ENCODE results near the gene ADAM22. TPM values are rescaled to one million over a fixed set of nuclear protein-coding genes. Genes with fewer than 3 reads are reported as not detected.

Gene ADAM22
- total and polyA plus RNA-seq, 10 of the 15 experiments (the other 5 are each of a cell fraction or from before 2014, with no cell fraction given) = 1.4 to 24.5 (median 7.6) TPM

GRCh38 chr7:88217675-88218428 is 283.8 kb downstream of the ADAM22 start (continued):
- TF ChIP-seq, protein P1, sequence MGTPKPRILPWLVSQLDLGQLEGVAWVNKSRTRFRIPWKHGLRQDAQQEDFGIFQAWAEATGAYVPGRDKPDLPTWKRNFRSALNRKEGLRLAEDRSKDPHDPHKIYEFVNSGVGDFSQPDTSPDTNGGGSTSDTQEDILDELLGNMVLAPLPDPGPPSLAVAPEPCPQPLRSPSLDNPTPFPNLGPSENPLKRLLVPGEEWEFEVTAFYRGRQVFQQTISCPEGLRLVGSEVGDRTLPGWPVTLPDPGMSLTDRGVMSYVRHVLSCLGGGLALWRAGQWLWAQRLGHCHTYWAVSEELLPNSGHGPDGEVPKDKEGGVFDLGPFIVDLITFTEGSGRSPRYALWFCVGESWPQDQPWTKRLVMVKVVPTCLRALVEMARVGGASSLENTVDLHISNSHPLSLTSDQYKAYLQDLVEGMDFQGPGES (IDR thresholded peaks at IDR 0.05) = no peak
- TF ChIP-seq LARP7 (IDR thresholded peaks at IDR 0.05) (no peak), STAT3 (IDR thresholded peaks at IDR 0.05; ENCODE audit: low read depth, low read length) (no peak), ZBTB33 (IDR thresholded peaks at IDR 0.05) (no peak), CBX5 (IDR thresholded peaks at IDR 0.05; ENCODE audit: low read depth) (no peak), RCOR1 (conservative IDR thresholded peaks at IDR 0.05; ENCODE audit: low read depth, low read length) (no peak), MLLT1 (IDR thresholded peaks at IDR 0.05) (no peak), CREB1 (IDR thresholded peaks at IDR 0.05; ENCODE audit: low read depth) (peak; percentile 50), RELA (IDR thresholded peaks at IDR 0.05; ENCODE audit: borderline replicate concordance, partially characterized antibody) (no peak), SIN3A (IDR thresholded peaks at IDR 0.05; ENCODE audit: low read depth, low read length) (0 out of 2 replicates have a peak, but pooled peaks have one; percentile 57), FOXM1 (IDR thresholded peaks at IDR 0.05; ENCODE audit: low read depth, low read length) (peak; percentile 77; the same call in 1 of the 2 replicates), CEBPB (IDR thresholded peaks at IDR 0.05; ENCODE audit: borderline replicate concordance in 1 of 2, low read depth in 2 of 2, low read length in 2 of 2) (peak in 1 of 2 experiments; percentile 73; a peak in 1 of 4 replicates), TCF3 (IDR thresholded peaks at IDR 0.05; ENCODE audit: borderline replicate concordance, insufficient read depth, low read depth, low read length) (peak; percentile 69; the same call in 1 of the 2 replicates), ZSCAN29 (IDR thresholded peaks at IDR 0.05) (no peak), SKIL (IDR thresholded peaks at IDR 0.05; ENCODE audit: low read depth, poor library complexity, severe bottlenecking) (peak; percentile 95), MXI1 (IDR thresholded peaks at IDR 0.05; ENCODE audit: low read depth, low read length) (no peak), SIX5 (IDR thresholded peaks at IDR 0.05; ENCODE audit: low read depth, low read length, severe bottlenecking) (no peak), RFX5 (IDR thresholded peaks at IDR 0.05; ENCODE audit: low read depth, low read length) (no peak), KAT2A (conservative IDR thresholded peaks at IDR 0.05; ENCODE audit: control insufficient read depth, low read depth, low read length) (no peak), E2F4 (IDR thresholded peaks at IDR 0.05; ENCODE audit: low read depth, low read length) (no peak), SUZ12 (IDR thresholded peaks at IDR 0.05; ENCODE audit: unreplicated experiment) (no peak), POLR2AphosphoS2 (IDR thresholded peaks at IDR 0.05; ENCODE audit: low read depth, low read length) (no peak), TCF12 (IDR thresholded peaks at IDR 0.05; ENCODE audit: low read depth, low read length) (peak; percentile 90)

Measured in GM12878 (cell line).